Inferior parietal cortex (tissue), 1 donor: ENCODE measurements around the gene GATB.
"Not testable (repeated sequence)": the region's sequence is repeated elsewhere in the genome, so short reads cannot be mapped to it uniquely, and the experiment has no call there.

Experiments used
- DNase-seq: peaks from one replicate; pipeline ENCODE4 v3.0.0-alpha.2; 2016; ENCODE audit errors: extremely low spot score

Gene GATB

GRCh38 chr4:151785484-151786157 lies 24.8 kb upstream of the GATB start:
- no peak for DNase-seq

GRCh38 chr4:151784706-151785105 lies 23.9 kb upstream of the GATB start:
- DNase-seq, result no peak

- DNase-seq, result no peak
Observed at GRCh38 chr4:151783867-151784266, 23.1 kb upstream of the GATB start.

- no peak for DNase-seq
Observed at GRCh38 chr4:151782296-151782695, 21.5 kb upstream of the GATB start.

GRCh38 chr4:151781026-151781425 lies 20.2 kb upstream of the GATB start:
- DNase-seq, result no peak

- DNase-seq, result no peak
Observed at GRCh38 chr4:151777471-151777870, 16.7 kb upstream of the GATB start.

- no peak for DNase-seq
Observed at GRCh38 chr4:151774324-151774723, 13.5 kb upstream of the GATB start.

- DNase-seq, result no peak
Observed at GRCh38 chr4:151772274-151772673, 11.5 kb upstream of the GATB start.

- DNase-seq, result no peak
Observed at GRCh38 chr4:151771664-151772063, 10.9 kb upstream of the GATB start.

GRCh38 chr4:151770154-151770553 lies 9.3 kb upstream of the GATB start:
- no peak for DNase-seq

GRCh38 chr4:151768835-151769234 lies 8.0 kb upstream of the GATB start:
- no peak for DNase-seq

GRCh38 chr4:151766691-151767090 lies 5.9 kb upstream of the GATB start:
- no peak for DNase-seq

GRCh38 chr4:151760002-151760401 lies 805 bp downstream of the GATB start:
- no peak for DNase-seq

GRCh38 chr4:151753056-151753455 lies 7.8 kb downstream of the GATB start:
- DNase-seq, result no peak

- no peak for DNase-seq
Observed at GRCh38 chr4:151750156-151750555, 10.7 kb downstream of the GATB start.

- no peak for DNase-seq
Observed at GRCh38 chr4:151745481-151746231, 15.2 kb downstream of the GATB start.

GRCh38 chr4:151744614-151745013 lies 16.2 kb downstream of the GATB start:
- DNase-seq, result no peak

GRCh38 chr4:151743894-151744293 lies 16.9 kb downstream of the GATB start:
- DNase-seq, result no peak

- no peak for DNase-seq
Observed at GRCh38 chr4:151743128-151743854, 17.5 kb downstream of the GATB start.

GRCh38 chr4:151738720-151739517 lies 21.9 kb downstream of the GATB start:
- no peak for DNase-seq

GRCh38 chr4:151736852-151737251 lies 24.0 kb downstream of the GATB start:
- DNase-seq, result not testable (repeated sequence)

- DNase-seq, result no peak
Observed at GRCh38 chr4:151736361-151736760, 24.4 kb downstream of the GATB start.
